ENCODE results near the gene TSLP. TPM values are rescaled to one million over a fixed set of nuclear protein-coding genes. Genes with fewer than 3 reads are reported as not detected.

The TSLP gene
- polyA plus RNA-seq, 3 donors: 0.11 TPM; not detected in 2

GRCh38 chr5:111121926-111122325, 50.4 kb downstream of the TSLP start:
- Mint-ChIP-seq H3K36me3 (peaks cover 64 to 73% of the 10 kb centered on the region in 2 donors), H3K27me3 (ENCODE audit: low read depth in 3 of 3) (no peaks in the 10 kb centered on the region), H3K9me3 (no peaks in the 10 kb centered on the region), H3K4me1 (peaks cover 3% of the 10 kb centered on the region), H3K27ac (no peak overlapping the region), H3K4me3 (no peak overlapping the region)
- Histone ChIP-seq H3K9me3 (replicated peaks in 1 of 2; ENCODE audit: control insufficient read depth in 1 of 2, insufficient read depth in 1 of 2, low read length in 2 of 2) (no peaks in the 10 kb centered on the region), H4K20me1 (ENCODE audit: insufficient read depth, low read length) (no peaks in the 10 kb centered on the region), H3K4me1 (ENCODE audit: control insufficient read depth in 1 of 2, insufficient read depth in 2 of 2, low read length in 2 of 2) (peaks cover 4 to 6% of the 10 kb centered on the region in 2 donors), H3K36me3 (replicated peaks in 1 of 2; ENCODE audit: control insufficient read depth in 1 of 2, insufficient read depth in 2 of 2, low read length in 2 of 2) (peaks cover 95 to 99% of the 10 kb centered on the region in 2 donors), H2AFZ (ENCODE audit: insufficient read depth, low read depth, low read length, poor library complexity, severe bottlenecking) (no peak overlapping the region), H3K27me3 (ENCODE audit: control insufficient read depth in 2 of 2, insufficient read depth in 2 of 2, low read length in 2 of 2) (no peaks in the 10 kb centered on the region), H3K79me2 (ENCODE audit: insufficient read depth, low read length) (no peaks in the 10 kb centered on the region), H3K4me3 (replicated peaks in 1 of 3; ENCODE audit: low read depth in 2 of 3, low read length in 3 of 3) (no peak overlapping the region), H3K27ac (ENCODE audit: low read depth in 1 of 2, low read length in 2 of 2) (no peak overlapping the region), H3K9ac (ENCODE audit: insufficient read depth, low read length, poor library complexity, severe bottlenecking) (no peak overlapping the region), H3K4me2 (replicated peaks; ENCODE audit: extremely low read depth, low read length, poor library complexity, severe bottlenecking) (no peak overlapping the region)
- no peak for DNase-seq
- no peak for TF ChIP-seq CTCF (IDR thresholded peaks at IDR 0.05)
- intact Hi-C loops (cut with micrococcal nuclease): no loop called here

- intact Hi-C loops (cut with micrococcal nuclease): no loop called here
- Histone ChIP-seq H3K4me3 (replicated peaks in 1 of 3; ENCODE audit: low read depth in 2 of 3, low read length in 3 of 3) (no peak overlapping the region), H3K27me3 (ENCODE audit: control insufficient read depth in 2 of 2, insufficient read depth in 2 of 2, low read length in 2 of 2) (no peaks in the 10 kb centered on the region), H3K4me1 (ENCODE audit: control insufficient read depth in 1 of 2, insufficient read depth in 2 of 2, low read length in 2 of 2) (peaks cover 0 to under 1% of the 10 kb centered on the region in 2 donors), H3K79me2 (ENCODE audit: insufficient read depth, low read length) (no peaks in the 10 kb centered on the region), H3K27ac (ENCODE audit: low read depth in 1 of 2, low read length in 2 of 2) (no peak overlapping the region), H3K4me2 (replicated peaks; ENCODE audit: extremely low read depth, low read length, poor library complexity, severe bottlenecking) (no peak overlapping the region), H3K9me3 (replicated peaks in 1 of 2; ENCODE audit: control insufficient read depth in 1 of 2, insufficient read depth in 1 of 2, low read length in 2 of 2) (no peaks in the 10 kb centered on the region), H3K9ac (ENCODE audit: insufficient read depth, low read length, poor library complexity, severe bottlenecking) (no peak overlapping the region), H2AFZ (ENCODE audit: insufficient read depth, low read depth, low read length, poor library complexity, severe bottlenecking) (no peak overlapping the region), H4K20me1 (ENCODE audit: insufficient read depth, low read length) (no peaks in the 10 kb centered on the region), H3K36me3 (replicated peaks in 1 of 2; ENCODE audit: control insufficient read depth in 1 of 2, insufficient read depth in 2 of 2, low read length in 2 of 2) (peaks cover 97 to 99% of the 10 kb centered on the region in 2 donors)
- no peak for DNase-seq
- Mint-ChIP-seq H3K9me3 (no peaks in the 10 kb centered on the region), H3K4me3 (no peak overlapping the region), H3K4me1 (no peaks in the 10 kb centered on the region), H3K36me3 (peaks cover 69 to 72% of the 10 kb centered on the region in 2 donors), H3K27ac (no peak overlapping the region), H3K27me3 (ENCODE audit: low read depth in 3 of 3) (no peaks in the 10 kb centered on the region)
- no peak for TF ChIP-seq CTCF (IDR thresholded peaks at IDR 0.05)
- WGBS (ENCODE audit: insufficient coverage): no CpG with 5 or more reads among the region's 2 CpGs
These were observed 50.9 kb downstream of the TSLP start for GRCh38 chr5:111122398-111122797.

Data from CD14-positive monocyte (primary cell).